HG03108 (cell line): Measurements from ENCODE around the gene DOK6.

Experiments used
- ATAC-seq: cut with Tn5 transposase; IDR thresholded peaks from one replicate; pipeline ENCODE4 v1.9.1; 2021; ENCODE audit warnings: moderate library complexity; ENCODE audit not compliant: unreplicated experiment

Gene DOK6

DNA sequence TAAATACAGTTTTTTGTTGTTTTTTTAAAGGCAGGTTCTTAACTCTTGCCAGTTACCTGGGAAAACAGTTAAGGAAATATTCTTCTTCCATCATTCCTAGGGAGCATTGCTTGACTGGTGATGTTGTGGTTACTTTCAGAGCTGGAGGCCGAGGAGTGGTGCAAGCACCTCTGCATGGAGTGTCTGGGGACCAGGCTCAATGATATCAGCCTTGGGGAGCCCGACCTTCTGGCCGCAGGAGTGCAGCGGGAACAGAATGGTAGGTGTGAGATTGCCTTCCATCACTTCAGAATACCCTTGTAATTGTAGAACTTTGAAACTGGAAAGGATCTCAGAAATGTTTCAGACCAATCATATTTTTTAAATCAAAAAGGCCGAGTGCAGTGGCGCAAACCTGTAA, 276.9 kb downstream of the DOK6 start:
- ATAC-seq: no peak

DNA sequence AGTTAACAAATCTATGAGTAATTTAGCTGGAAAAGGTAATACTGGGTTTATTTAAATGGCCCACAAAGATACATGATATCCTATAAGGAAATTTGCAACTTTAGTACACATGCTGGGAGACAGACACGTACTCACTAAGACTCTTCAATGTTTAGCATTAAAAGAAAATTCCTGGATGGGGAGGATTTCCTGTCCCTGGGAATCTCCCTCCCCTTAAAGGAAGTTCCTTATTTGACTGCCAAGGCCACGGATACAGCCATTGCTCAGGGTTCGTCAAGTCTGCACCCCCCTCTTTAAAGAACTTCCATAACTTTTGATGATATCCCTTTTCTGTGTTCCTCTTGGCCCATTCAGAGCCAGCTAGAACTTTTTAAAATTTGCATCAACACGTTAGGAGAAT, 279.4 kb downstream of the DOK6 start:
- ATAC-seq: no peak

DNA sequence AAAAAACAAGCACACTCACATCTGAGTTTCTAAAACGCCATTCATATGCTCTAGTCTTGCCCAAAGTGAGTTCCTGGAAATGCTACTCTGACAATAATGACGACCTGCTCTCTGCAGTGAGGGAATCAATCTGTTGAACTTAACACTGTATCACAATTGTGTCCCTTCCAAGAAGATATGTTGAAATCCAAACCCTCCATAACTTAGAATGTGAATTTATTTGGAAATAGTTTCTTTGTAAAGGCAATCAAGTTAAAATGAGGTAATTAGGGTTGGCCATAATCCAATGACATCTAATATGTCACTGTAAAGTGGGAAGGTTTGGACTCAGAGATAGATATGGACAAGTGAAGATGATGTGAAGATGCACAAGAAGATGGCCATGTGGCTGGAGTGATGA, 282.5 kb downstream of the DOK6 start:
- ATAC-seq: no peak

DNA sequence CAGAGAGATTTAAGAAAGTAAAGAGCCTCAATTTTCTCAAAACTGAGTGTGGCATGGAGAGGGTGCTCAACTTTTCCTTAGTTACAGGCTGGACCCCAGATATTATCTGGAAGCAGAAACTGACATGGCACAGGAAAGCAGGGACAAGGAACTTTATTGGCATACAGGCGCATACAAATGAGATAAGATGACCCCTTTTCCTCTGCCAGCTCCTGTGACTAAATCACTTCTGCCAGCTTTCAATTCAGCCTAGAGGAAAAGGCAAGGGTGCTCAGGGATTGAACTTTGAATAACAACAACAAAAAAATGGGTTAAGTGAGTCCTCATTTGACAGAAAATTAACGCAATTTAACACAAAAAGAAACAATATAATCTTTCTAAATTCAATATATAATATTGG, 284.1 kb downstream of the DOK6 start:
- ATAC-seq: no peak

DNA sequence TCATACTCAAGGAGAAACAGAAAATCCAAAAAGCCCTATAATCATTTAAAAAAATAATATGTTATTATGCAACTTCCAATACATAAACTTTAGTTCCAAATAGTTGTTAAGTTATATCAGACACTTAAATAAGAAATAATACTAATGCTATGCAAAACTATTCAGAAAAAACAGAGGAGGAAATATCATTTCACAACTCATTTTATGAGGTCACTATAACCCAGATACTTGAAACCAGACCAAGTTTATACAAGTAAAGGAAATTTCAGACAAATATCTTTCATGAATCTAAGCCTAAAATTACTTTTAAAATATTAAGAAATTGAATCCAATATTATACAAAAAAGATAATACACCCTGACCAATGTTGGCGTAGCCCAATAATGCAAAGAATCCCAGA, 286.2 kb downstream of the DOK6 start:
- ATAC-seq: no peak

- ATAC-seq: no peak
These were observed 288.6 kb downstream of the DOK6 start for GRCh38 chr18:69689121-69689759.

DNA sequence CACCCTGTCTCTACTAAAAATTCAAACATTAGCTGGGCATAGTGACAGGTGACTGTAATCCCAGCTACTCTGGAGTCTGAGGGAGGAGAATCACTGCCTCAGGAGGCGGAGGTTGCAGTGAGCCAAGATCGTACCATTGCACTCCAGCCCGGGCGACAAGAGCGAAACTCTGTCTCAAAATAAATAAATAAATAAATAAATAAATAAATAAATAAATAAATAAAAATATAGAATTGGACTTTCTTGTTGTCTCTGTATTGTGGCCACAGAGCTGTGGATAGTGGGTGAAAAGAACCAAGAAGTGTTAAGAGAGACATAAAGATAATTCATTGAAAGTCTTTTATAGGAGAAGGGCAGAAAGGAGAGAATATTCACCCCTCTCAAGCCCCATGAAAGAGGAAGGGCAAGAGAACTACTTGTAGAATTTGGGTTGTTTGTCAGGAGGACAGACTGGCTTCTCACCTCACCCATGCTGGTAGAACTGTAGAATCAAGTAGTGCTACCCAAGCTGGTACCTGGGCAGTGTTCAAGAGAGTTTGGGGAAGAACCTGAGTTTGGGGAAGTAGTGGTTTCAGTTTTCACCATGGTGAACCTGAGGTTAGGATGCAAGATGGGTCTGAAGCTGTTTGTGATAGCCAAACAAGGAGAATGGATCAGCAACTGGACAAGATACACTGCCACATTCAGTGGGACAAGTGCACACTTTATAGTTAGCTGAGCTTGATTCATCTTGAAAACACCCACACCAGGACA, 290.5 kb downstream of the DOK6 start:
- no peak for ATAC-seq

GRCh38 chr18:69697069-69697468, 296.4 kb downstream of the DOK6 start:
- ATAC-seq: no peak

GRCh38 chr18:69697689-69698088, 297.0 kb downstream of the DOK6 start:
- no peak for ATAC-seq

- ATAC-seq: no peak
These were observed 300.6 kb downstream of the DOK6 start for GRCh38 chr18:69701305-69701704.

DNA sequence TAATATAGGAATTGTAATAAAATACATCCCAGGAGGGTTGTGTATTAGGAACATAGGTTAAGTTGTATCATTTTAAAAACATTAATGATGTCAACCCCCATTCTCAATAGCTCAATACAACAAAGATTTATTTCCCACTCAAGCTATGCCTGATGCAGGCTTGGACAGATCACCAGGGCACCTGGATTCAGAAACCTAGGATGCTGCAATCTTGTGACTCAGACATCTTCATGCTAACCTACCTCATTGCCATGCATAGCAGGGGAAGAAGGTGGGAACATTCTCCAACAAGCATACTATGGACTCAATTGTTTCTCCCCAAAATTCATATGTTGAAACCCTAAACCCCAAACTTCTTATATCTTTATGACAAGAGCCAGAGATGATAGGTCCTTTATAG, 302.8 kb downstream of the DOK6 start:
- no peak for ATAC-seq

GRCh38 chr18:69705987-69706386, 305.3 kb downstream of the DOK6 start:
- no peak for ATAC-seq

DNA sequence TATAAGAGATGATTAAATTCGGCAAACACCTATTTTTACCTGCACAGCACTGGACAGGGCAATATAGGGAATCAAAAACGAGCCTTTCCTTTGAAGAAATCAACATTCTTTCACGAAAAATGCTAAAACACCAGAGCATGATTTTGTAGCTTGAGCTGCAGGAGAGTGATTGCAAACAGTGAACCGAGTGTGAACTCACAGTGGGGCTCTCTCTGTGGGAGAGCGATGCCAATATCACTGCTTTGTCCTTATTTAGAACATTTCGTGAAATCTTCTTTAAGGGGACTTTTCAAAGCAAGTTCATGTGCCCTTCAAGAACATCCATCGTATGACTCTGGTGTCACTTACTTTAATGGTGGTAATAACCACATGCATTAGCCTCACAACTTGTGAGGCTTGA, 308.2 kb downstream of the DOK6 start:
- no peak for ATAC-seq

DNA sequence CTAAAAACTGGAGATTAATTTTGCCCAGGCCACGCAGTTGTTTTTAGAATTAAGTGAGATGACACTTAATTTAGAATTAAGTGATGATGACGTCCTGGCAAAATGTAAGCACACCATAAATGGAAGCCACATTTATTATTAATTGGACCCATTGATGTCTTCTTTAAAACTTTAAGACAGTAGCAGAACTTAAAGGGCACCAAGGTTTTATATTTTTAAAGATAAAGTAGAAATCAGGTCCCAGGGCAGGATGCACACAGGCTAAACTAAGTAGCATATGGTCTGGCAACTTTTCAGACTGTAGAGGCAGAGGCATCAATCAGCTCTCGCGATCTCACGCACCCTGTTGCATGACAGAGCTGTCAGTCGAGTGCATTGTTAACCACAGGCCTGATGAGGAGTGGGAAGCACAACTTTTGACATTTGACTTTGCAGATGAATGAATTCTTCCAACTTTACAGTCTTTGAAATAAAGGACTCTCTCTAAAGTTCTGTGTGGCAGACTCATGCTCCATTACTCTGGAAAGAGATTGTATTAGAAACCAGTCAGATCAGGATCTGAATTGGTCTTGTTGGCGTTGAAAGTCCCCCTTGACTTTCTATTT, 314.6 kb downstream of the DOK6 start:
- no peak for ATAC-seq

GRCh38 chr18:69717586-69717985, 316.9 kb downstream of the DOK6 start:
- ATAC-seq: no peak

DNA sequence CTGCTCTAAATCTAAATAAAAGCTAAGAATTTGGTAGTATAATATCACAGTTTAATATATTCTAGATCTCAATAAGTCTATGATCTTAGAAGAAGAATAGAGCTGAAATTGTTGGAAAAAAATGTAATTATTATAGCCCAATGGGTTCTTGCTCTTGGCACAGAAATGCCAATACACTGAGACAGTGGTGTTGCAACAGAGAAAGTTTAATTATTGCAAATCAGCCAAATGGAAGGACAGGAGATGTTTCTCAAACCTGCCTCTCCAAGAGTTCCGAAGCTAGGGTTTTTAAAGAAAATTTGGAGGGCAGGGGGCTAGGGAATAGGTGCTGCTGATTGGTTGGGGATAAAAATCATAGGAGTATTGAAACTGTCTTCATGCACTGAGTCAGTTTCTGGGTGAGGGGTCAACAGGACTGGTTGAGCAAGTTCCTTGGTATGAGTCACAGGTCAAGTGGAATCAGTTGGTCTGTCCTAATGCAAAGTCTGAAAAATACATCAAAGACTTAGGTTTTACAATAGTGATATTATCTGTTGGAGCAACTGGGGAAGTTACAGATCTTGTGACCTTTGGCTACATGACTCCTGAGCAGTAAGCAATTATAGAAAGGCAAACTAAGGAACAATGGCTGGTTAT, 318.3 kb downstream of the DOK6 start:
- ATAC-seq: no peak

DNA sequence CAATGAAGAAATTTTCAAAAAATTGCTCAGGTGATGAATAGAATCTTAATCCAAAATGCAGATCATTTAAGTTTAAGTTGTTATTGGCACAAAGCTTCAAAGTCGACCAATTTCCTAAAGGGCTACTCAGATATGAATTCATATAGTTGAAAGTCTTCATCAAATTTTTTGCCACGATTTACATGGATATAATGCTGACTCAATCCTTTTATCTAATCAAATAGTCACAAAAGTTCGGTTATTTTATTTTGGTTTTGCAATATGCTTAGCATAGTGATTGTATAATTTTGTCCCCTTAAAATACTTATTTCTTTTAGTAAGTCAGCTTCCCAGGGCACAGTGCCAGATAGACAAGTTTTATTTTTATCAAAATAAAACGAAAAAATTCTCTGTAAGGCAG, 319.7 kb downstream of the DOK6 start:
- ATAC-seq: no peak

DNA sequence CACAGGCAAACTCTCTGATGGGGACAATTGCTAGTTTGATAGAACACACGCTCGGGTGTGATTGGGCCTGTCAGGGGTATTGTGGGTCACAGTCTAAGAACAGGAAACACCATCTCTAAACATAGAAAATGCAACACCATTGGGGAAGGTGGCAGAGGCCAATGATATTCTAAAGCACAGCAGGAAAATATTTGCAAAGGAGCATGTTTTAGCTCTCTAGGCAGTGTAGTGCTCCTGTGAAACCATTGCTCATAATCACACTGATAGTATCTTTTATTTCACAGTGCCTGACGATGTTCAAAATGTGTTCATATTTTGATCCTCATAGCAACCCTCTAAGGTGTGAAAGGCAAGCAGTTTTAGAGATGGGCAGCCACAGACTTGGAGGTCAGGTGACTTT, 322.7 kb downstream of the DOK6 start:
- no peak for ATAC-seq

DNA sequence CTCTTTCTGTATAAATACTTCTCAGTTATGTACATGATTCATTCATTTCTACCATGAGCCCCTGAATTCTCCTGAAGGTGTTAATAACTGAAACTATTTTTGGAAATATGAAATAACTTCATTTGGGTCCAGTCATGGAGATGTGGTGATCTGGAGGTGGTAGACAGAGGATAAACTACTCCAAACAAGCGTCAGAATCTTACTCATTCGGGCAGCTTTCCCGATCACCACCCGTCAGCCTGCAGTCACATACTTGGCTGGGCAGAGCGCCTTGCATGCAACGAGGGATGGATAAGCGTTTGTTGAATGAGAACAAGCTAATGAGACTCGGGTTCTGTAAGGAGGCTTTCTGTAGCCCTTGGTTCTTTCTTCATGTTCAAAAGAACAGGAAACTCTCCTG, 324.3 kb downstream of the DOK6 start:
- no peak for ATAC-seq

GRCh38 chr18:69725855-69726508, 325.3 kb downstream of the DOK6 start:
- ATAC-seq: no peak

- no peak for ATAC-seq
These were observed 327.4 kb downstream of the DOK6 start for GRCh38 chr18:69727912-69728572.
